Left renal cortex interstitium (tissue), 4 donors: ENCODE results near the gene GPR137B. TPM values are rescaled to one million over a fixed set of nuclear protein-coding genes. Genes with fewer than 3 reads are reported as not detected.

Experiments
- DNase-seq, 4 donors: peaks; one replicate each; pipeline ENCODE4 v3.0.0-alpha.2; 2013; ENCODE audit warnings: low read depth in 4 of 4, low spot score in 2 of 4, missing footprints in 1 of 4
- polyA plus RNA-seq, 4 donors: library from polyadenylated mRNA; unstranded; fragments of 120-200 nt; gene quantifications; one replicate each; pipeline ENCODE4 v1.2.1, GENCODE V29; 2013; ENCODE audit not compliant: insufficient read length in 4 of 4

Gene GPR137B, protein sequence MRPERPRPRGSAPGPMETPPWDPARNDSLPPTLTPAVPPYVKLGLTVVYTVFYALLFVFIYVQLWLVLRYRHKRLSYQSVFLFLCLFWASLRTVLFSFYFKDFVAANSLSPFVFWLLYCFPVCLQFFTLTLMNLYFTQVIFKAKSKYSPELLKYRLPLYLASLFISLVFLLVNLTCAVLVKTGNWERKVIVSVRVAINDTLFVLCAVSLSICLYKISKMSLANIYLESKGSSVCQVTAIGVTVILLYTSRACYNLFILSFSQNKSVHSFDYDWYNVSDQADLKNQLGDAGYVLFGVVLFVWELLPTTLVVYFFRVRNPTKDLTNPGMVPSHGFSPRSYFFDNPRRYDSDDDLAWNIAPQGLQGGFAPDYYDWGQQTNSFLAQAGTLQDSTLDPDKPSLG
- 10 to 100 TPM; 26.7 to 43.7 (median 36.4) TPM for polyA plus RNA-seq

GRCh38 chr1:236142253-236143103, at the start of gene GPR137B:
Gene GPR137B, plus strand, starts transcription at chr1:236142539. Its CDS starts 84 bp downstream, at chr1:236142623.
- no peak for DNase-seq

GRCh38 chr1:236092899-236093298, 49.4 kb upstream of the GPR137B start:
- DNase-seq: no peak

DNA sequence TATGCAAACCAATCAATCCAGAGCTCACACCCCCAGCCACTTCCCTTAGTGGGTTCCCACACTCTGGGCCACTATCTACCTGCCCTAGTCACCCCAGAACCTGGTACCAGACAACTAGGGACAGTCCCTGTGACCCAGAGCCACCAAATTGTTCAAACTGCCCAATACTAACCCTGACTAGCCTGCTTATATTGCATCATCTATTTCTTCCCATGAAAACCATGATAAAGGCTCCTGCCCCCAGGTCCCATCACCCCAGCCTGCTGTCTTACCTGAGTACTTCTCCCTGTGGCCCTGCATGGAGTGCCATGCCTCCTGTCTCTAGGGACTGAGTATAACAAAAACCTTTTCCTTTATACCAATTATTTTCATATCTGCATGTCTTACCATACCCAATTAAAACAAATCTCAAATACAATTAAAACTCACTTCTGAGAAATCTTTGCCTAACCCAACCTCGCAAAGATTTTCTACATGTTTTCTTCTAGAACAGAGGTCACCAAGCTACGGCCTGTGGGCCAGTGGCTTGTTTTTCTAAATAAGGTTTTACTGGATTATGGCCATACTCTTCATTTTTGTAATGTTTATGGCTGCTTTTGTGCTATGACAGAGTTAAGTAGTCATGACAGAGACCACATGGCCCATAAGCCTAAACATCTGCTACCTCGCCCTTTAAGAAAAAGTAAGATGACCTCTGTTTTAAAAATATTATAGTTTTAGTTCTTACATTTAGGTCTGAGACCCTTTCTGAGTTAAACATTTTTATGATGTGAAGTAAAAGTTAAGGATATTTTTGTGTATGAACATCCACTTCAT, 46.4 kb upstream of the GPR137B start:
- DNase-seq: no peak

DNA sequence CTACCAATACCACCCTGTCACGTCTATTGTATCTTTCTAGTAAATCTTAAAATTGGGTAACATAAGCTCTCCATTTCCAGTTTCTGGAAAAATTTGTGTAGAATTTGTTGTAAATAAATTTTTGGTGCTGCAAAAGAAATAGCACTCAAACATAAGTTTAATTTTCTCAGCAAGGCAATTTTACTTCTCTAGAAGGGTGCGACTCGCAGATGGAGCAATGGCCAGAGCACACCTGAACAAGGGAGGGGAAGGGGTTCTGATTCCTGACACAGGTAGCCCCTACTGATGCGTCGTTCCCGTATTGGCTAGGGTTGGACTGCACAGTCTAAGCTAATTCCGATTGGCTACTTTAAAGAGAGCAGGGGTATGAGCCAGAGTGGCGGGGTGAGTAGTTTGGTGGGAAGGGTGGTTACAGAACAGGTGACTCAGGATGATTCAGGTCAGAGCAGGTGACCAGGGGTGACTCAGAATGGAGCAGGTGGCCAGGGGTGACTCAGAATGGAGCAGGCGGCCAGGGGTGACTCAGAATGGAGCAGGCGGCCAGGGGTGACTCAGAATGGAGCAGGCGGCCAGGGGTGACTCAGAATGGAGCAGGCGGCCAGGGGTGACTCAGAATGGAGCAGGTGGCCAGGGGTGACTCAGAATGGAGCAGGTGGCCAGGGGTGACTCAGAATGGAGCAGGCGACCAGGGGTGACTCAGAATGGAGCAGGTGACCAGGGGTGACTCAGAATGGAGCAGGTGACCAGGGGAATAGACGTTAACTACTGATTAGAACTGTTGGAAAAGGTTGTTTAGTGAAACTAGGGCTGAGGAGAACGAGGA, 45.5 kb upstream of the GPR137B start:
- peak in 2 of 4 donors; percentile 27 to 47 for DNase-seq

- no peak for DNase-seq
These were observed 44.1 kb upstream of the GPR137B start for GRCh38 chr1:236098267-236098666.

- DNase-seq: no peak
These were observed 42.9 kb upstream of the GPR137B start for GRCh38 chr1:236099355-236099974.

DNA sequence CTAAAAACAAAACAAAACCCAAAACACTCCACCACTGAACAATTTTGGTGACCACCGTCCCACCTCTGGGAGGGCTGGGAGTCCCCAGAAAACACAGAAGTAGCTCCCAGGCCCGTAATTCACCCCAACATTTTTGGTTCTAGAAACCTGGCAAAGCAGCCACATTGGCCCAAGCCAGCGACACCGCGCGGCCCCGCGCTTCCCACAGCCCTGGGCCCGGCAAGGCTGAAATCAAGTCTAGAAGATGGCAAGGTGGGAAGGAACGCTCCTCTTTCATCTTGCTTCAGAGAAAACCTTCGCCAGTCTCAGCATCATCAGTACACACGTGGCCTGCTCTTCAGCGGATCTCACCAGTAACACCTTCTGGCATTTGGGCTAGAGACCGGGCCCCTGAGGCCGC, 41.5 kb upstream of the GPR137B start:
- DNase-seq: no peak

DNA sequence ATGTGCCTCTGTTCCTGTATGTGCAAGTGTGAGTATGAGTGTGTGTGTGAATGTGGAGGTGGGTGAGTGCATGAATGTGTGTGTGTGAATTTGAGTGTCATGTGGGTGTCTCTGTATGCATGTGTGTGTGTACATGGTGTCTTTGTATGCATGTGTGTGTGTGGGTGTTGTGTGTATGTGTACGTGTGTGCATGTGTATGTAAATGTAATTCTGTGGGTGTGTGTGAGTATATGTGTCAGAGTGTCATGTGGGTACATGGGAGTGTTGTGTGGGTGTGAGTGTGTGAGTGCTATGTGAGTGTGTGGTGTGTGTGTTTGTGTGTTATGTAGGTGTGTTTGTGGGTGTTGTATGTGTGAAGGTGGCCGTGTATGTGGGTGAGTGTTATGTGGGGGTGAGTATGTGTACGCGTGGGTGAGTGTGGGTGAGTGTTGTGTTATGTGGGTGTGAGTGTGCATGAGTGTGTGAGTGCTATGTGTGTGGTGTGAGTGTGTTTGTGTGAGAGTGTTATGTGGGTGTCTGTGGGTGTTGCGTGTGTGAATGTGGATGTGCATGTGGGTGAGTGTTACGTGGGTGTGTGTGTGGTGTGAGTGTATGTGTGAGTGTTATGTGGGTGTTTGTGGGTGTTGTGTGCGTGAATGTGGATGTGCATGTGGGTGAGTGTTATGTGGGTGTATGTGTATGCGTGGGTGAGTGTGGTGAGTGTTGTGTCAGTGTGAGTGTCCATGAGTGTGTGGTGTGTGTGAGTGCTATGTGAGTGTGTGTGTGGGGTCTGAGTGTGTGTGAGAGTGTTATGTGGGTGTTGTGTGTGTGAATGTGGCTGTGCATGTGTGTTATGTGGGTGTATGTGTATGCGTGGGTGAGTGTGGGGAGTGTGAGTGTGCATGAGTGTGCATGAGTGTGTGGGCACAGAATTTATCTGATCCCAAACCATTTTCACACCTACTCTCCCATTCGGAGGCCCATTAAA, 40.8 kb upstream of the GPR137B start:
- DNase-seq: no peak

GRCh38 chr1:236102611-236103010, 39.7 kb upstream of the GPR137B start:
- no peak for DNase-seq

GRCh38 chr1:236103059-236103458, 39.3 kb upstream of the GPR137B start:
- no peak for DNase-seq

GRCh38 chr1:236103646-236104218, 38.6 kb upstream of the GPR137B start:
- peak in 3 of 4 donors; percentile 28 to 47 (median 44) for DNase-seq

DNA sequence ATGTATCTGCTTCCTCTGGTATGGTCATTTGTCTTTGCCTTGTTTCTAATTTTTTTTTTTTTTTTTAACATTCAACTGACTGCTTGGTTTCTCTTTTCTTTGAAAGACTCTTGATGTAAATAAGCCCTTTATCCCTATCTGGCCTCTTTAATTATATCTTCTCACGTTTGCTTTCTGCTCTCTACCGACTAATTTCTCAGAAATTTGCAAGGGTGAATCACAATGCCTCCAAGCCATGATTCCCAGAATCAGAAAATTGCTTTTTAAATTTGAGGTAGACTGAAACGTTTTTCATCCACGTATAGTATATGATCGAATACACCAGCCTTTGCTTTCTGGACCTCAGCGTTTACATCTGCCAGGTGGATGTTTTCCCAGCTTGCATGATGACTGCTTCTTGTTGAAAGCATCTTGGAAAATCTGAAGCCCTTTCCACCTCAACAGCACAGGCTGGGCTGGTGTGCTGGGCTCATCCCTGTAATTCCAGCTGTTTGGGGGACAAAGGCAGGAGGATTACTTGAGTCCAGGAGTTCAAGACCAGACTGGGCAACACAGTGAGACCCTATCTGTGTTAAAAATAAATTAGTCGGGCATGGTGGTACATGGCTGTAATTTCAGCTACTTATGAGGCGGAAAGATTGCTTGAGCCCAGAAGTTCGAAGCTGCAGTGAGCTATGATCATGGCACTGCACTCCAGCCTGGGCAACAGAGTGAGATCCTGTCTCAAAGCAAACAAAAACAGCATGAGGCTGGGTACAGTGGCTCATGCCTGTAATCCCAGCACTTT, 35.0 kb upstream of the GPR137B start:
- DNase-seq: no peak

GRCh38 chr1:236108027-236108648, 34.2 kb upstream of the GPR137B start:
- DNase-seq: no peak

GRCh38 chr1:236110137-236110536, 32.2 kb upstream of the GPR137B start:
- DNase-seq: no peak

DNA sequence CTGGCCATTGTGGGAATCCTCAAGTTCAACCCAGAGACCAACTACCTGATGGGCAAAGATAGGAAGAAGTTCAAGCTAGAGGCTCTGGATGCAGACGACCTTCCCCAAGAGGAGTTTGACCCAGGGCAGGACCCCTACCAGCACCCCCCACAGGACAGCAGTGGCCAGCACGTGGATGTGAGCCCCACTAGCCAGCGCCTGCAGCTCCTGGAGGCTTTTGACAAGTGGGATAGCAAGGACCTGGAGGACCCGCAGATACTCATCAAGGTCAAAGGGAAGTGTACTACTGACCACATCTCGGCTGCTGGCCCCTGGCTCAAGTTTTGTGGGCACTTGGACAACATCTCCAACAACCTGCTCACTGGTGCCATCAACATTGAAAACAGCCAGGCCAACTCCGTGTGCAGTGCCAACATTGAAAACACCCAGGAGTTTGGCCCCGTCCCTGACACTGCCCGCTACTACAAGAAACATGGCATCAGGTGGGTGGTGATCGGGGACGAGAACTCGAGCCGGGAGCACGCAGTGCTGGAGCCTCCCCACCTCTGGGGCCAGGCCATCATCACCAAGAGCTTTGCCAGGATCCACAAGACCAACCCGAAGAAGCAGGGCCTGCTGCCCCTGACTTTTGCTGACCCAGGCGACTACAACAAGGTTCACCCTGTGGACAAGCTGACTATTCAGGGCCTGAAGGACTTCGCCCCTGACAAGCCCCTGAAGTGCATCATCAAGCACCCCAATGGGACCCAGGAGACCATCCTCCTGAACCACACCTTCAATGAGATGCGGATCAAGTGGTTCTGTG, 30.6 kb upstream of the GPR137B start:
- no peak for DNase-seq

DNA sequence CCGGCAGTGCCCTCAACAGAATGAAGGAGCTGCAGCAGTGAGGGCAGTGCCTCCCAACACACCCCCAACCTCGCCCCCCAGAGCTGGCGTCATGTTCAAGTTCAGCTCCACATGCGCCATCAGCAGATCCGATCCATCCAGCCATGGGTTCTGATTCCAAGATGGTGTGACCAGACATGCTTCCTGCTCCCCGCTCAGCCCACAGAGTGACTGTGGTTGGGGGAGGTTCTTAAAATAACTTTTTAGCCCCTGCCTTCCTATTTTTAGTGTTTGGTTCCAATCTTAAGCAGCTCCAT, 30.1 kb upstream of the GPR137B start:
- DNase-seq: no peak
